ENCODE results near the gene CLBA1. TPM values are rescaled to one million over a fixed set of nuclear protein-coding genes. Genes with fewer than 3 reads are reported as not detected.

The CLBA1 gene
- total RNA-seq, 1 experiment from 2014 or later = 14.8 TPM

DNA sequence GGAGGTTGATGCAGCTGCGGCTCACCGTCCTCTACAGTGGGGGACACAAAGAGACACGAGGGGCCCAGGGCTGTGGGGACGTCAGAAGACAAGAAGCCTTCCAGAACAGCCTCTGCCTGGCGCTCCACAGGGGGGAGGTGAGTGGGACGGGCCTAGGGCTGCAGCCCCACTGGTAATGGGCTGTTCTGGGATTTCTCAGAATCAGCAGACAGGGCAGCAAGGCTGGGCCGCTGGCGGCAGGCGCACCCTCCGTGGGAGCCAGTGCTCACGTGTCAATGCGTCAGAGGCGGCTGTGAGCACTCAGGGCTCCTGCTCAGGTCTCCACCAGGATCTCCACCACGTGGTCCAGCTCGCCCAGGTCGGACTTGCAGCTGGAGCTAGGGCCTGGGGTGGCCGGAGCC is 25.3 kb downstream of the CLBA1 start:
- no peak overlapping the region for H2AFZ ChIP-seq (ENCODE audit: low read depth, low read length, poor library complexity, severe bottlenecking)
- no TSS peak for BruUV-seq (replicated peaks)
- no peaks in the 10 kb centered on the region for H3K9me3 ChIP-seq (ENCODE audit: control insufficient read depth in 1 of 2, insufficient read depth in 1 of 2, low read depth in 1 of 2, low read length in 2 of 2)
- RAD21 ChIA-PET (ENCODE audit: low non-redundant PET in 1 of 2, low total read pairs in 2 of 2, uncharacterized antibody in 2 of 2, unreplicated experiment in 2 of 2) = no interaction called here
- DNase-seq (ENCODE audit: low read depth, low spot score) (no peak), ATAC-seq (no peak)
- POLR2A ChIA-PET = interaction anchor here (1.4 kb wide), 1 partner anchor 10 kb away, joined by 3 read pairs; the partner anchor contains the start of gene CDCA4
- no peak overlapping the region for H3K27ac ChIP-seq (ENCODE audit: low read depth, low read length)
- H3K9ac ChIP-seq (ENCODE audit: low read length) = no peak overlapping the region
- CTCF ChIA-PET = no interaction called here
- H3K4me2 ChIP-seq (ENCODE audit: low read length) = no peak overlapping the region
- H3K36me3 ChIP-seq (ENCODE audit: control insufficient read depth in 1 of 2, insufficient read depth in 2 of 2, low read length in 2 of 2) = peaks cover 29 to 30% of the 10 kb centered on the region in 2 experiments
- intact Hi-C loops (cut with micrococcal nuclease) = no loop called here
- peaks cover 0 to under 1% of the 10 kb centered on the region in 2 experiments; a peak in 1 of 4 replicates for H3K4me1 ChIP-seq (ENCODE audit: control insufficient read depth in 1 of 2, insufficient read depth in 2 of 2, low read length in 2 of 2)
- no peaks in the 10 kb centered on the region for H3K9me2 ChIP-seq (ENCODE audit: insufficient read depth)
- TF ChIP-seq TCF7L2 (IDR thresholded peaks at IDR 0.05; ENCODE audit: borderline replicate concordance, extremely low read depth, insufficient read depth, insufficient read length) (no peak), CEBPB (IDR thresholded peaks at IDR 0.05; ENCODE audit: low read depth) (no peak), FOSL1 (IDR thresholded peaks at IDR 0.05; ENCODE audit: low read depth) (no peak), ELF1 (IDR thresholded peaks at IDR 0.05; ENCODE audit: borderline replicate concordance, low read depth) (no peak), ZFX (IDR thresholded peaks at IDR 0.05) (no peak), ZNF274 (IDR thresholded peaks at IDR 0.05; ENCODE audit: low read depth, low read length) (no peak), POLR2A (IDR thresholded peaks at IDR 0.05; ENCODE audit: borderline replicate concordance, extremely low read depth, insufficient read depth, insufficient read length) (no peak), EZH2 (IDR thresholded peaks at IDR 0.05) (no peak), CBX3 (IDR thresholded peaks at IDR 0.05; ENCODE audit: low read depth) (no peak)
- TF ChIP-seq, protein P1, sequence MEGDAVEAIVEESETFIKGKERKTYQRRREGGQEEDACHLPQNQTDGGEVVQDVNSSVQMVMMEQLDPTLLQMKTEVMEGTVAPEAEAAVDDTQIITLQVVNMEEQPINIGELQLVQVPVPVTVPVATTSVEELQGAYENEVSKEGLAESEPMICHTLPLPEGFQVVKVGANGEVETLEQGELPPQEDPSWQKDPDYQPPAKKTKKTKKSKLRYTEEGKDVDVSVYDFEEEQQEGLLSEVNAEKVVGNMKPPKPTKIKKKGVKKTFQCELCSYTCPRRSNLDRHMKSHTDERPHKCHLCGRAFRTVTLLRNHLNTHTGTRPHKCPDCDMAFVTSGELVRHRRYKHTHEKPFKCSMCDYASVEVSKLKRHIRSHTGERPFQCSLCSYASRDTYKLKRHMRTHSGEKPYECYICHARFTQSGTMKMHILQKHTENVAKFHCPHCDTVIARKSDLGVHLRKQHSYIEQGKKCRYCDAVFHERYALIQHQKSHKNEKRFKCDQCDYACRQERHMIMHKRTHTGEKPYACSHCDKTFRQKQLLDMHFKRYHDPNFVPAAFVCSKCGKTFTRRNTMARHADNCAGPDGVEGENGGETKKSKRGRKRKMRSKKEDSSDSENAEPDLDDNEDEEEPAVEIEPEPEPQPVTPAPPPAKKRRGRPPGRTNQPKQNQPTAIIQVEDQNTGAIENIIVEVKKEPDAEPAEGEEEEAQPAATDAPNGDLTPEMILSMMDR (IDR thresholded peaks at IDR 0.05 in 2 of 3, conservative IDR thresholded peaks at IDR 0.05 in 1 of 3; ENCODE audit: borderline replicate concordance in 1 of 3, insufficient read depth in 1 of 3, low read depth in 2 of 3, low read length in 2 of 3) = no peak
- peaks cover 20% of the 10 kb centered on the region; the same call in 1 of the 2 replicates for H4K20me1 ChIP-seq (ENCODE audit: insufficient read depth)
- H3K27me3 ChIP-seq (ENCODE audit: insufficient read depth, low read length) = no peaks in the 10 kb centered on the region
- peaks cover 75% of the 10 kb centered on the region for H3K79me2 ChIP-seq (ENCODE audit: insufficient read depth, low read length)
- no peak overlapping the region for H3K4me3 ChIP-seq (replicated peaks in 1 of 2; ENCODE audit: low read depth in 1 of 2, low read length in 2 of 2)

All from HCT116 (cell line).